Measurements from ENCODE around the gene DRICH1.

DNA sequence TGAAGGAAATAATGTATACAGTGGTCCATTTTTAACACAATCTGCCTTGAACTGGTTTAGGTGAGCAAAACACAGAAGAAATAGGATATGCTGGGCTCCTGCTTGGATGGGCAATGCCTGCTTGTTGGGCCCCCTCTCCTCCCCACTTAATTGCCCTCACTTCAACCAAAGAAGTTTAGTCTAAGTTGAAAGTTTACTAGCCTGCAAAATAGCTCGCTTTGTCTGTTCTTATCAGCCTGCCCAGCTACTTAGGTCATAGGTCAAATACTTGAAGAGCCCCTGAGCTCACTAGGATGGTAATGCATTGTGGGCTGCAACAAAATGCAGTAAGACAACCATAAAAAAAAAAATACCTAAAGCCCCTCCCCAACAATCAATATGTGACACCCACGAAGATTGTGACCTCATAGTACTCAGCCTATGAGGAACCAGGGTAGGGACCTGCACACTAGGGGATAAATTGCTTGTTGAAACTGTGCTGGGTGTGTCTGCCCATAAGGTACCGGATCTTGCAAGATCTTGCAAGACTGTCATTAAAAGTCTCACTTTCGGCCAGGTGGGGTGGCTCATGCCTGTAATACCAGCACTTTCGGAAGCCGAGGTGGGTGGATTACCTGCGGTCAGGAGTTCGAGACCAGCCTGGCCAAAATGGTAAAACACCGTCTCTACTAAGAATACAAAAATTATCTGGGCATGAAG is 10.9 kb downstream of the DRICH1 start:
- TF ChIP-seq, protein P1, sequence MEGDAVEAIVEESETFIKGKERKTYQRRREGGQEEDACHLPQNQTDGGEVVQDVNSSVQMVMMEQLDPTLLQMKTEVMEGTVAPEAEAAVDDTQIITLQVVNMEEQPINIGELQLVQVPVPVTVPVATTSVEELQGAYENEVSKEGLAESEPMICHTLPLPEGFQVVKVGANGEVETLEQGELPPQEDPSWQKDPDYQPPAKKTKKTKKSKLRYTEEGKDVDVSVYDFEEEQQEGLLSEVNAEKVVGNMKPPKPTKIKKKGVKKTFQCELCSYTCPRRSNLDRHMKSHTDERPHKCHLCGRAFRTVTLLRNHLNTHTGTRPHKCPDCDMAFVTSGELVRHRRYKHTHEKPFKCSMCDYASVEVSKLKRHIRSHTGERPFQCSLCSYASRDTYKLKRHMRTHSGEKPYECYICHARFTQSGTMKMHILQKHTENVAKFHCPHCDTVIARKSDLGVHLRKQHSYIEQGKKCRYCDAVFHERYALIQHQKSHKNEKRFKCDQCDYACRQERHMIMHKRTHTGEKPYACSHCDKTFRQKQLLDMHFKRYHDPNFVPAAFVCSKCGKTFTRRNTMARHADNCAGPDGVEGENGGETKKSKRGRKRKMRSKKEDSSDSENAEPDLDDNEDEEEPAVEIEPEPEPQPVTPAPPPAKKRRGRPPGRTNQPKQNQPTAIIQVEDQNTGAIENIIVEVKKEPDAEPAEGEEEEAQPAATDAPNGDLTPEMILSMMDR (IDR thresholded peaks at IDR 0.05; ENCODE audit: insufficient read depth, low read length, poor library complexity, severe bottlenecking), result no peak
- no peak for TF ChIP-seq EZH2phosphoT487 (conservative IDR thresholded peaks at IDR 0.05; ENCODE audit: low read length)
